Stimulated activated CD4-positive, alpha-beta T cell treated with anti-CD3 and anti-CD28 coated beads, Interleukin-2, amount 100 ng/mL, for 48 hours (primary cell): ENCODE measurements around the gene RBM11.

Source experiments
- DNase-seq, 2 donors: peaks; one replicate each; pipeline ENCODE4 v3.0.0-alpha.2; 2020

RBM11 gene

GRCh38 chr21:14271641-14272040, 55.7 kb downstream of the RBM11 start:
- no peak for DNase-seq

- DNase-seq: no peak
These were observed 58.0 kb downstream of the RBM11 start for GRCh38 chr21:14273736-14274538.

GRCh38 chr21:14275702-14276205, 59.8 kb downstream of the RBM11 start:
- DNase-seq: no peak
